ENCODE data around the gene FN1. TPM values are rescaled to one million over a fixed set of nuclear protein-coding genes. Genes with fewer than 3 reads are reported as not detected.

Gene FN1
- total RNA-seq, 1 donor from 2014 or later: 77.7 TPM

- DNase-seq (no peak), ATAC-seq (ENCODE audit: poor library complexity) (no peak)
- intact Hi-C loops (cut with DNase I): no loop called here
These were observed 7.6 kb downstream of the FN1 start for GRCh38 chr2:215428060-215428910.

- DNase-seq (no peak), ATAC-seq (ENCODE audit: poor library complexity) (no peak)
- intact Hi-C loops (cut with DNase I): no loop called here
These were observed 8.3 kb downstream of the FN1 start for GRCh38 chr2:215427585-215427984.

- intact Hi-C loops (cut with DNase I): no loop called here
- DNase-seq (no peak), ATAC-seq (ENCODE audit: poor library complexity) (no peak)
These were observed 10.7 kb downstream of the FN1 start for GRCh38 chr2:215425021-215425782.

GRCh38 chr2:215423928-215424540 is 11.8 kb downstream of the FN1 start:
- intact Hi-C loops (cut with DNase I): no loop called here
- DNase-seq: no peak

GRCh38 chr2:215423234-215423633 is 12.6 kb downstream of the FN1 start:
- ATAC-seq (ENCODE audit: poor library complexity) (no peak), DNase-seq (no peak)
- intact Hi-C loops (cut with DNase I): no loop called here

More at GRCh38 chr2:215423928-215424540, 11.8 kb downstream of the FN1 start:
- ATAC-seq (ENCODE audit: poor library complexity): no peak

- intact Hi-C loops (cut with DNase I): no loop called here
- ATAC-seq (ENCODE audit: poor library complexity): no peak
These were observed 13.2 kb downstream of the FN1 start for GRCh38 chr2:215422676-215423075.

GRCh38 chr2:215421859-215422461 is 13.9 kb downstream of the FN1 start:
- ATAC-seq (ENCODE audit: poor library complexity): no peak
- intact Hi-C loops (cut with DNase I): no loop called here
- no peak for DNase-seq

More at GRCh38 chr2:215422676-215423075, 13.2 kb downstream of the FN1 start:
- DNase-seq: no peak

- intact Hi-C loops (cut with DNase I): no loop called here
- ATAC-seq (ENCODE audit: poor library complexity) (no peak), DNase-seq (no peak)
These were observed 15.4 kb downstream of the FN1 start for GRCh38 chr2:215420471-215420935.

- ATAC-seq (ENCODE audit: poor library complexity) (no peak), DNase-seq (no peak)
- intact Hi-C loops (cut with DNase I): no loop called here
These were observed 15.9 kb downstream of the FN1 start for GRCh38 chr2:215419769-215420470.

GRCh38 chr2:215419113-215419512 is 16.8 kb downstream of the FN1 start:
- no peak for DNase-seq
- intact Hi-C loops (cut with DNase I): no loop called here
- no peak for ATAC-seq (ENCODE audit: poor library complexity)

- no peak for ATAC-seq (ENCODE audit: poor library complexity)
- intact Hi-C loops (cut with DNase I): no loop called here
- DNase-seq: no peak
These were observed 17.6 kb downstream of the FN1 start for GRCh38 chr2:215418064-215418963.

GRCh38 chr2:215417400-215417951 is 18.4 kb downstream of the FN1 start:
- no peak for ATAC-seq (ENCODE audit: poor library complexity)

GRCh38 chr2:215416656-215417055 is 19.2 kb downstream of the FN1 start:
- DNase-seq: no peak
- ATAC-seq (ENCODE audit: poor library complexity): no peak
- intact Hi-C loops (cut with DNase I): no loop called here

More at GRCh38 chr2:215417400-215417951, 18.4 kb downstream of the FN1 start:
- no peak for DNase-seq
- intact Hi-C loops (cut with DNase I): no loop called here

- ATAC-seq (ENCODE audit: poor library complexity) (no peak), DNase-seq (no peak)
- intact Hi-C loops (cut with DNase I): no loop called here
These were observed 19.9 kb downstream of the FN1 start for GRCh38 chr2:215415820-215416577.

GRCh38 chr2:215415218-215415617 is 20.6 kb downstream of the FN1 start:
- intact Hi-C loops (cut with DNase I): no loop called here
- ATAC-seq (ENCODE audit: poor library complexity): no peak
- DNase-seq: no peak

- intact Hi-C loops (cut with DNase I): no loop called here
- ATAC-seq (ENCODE audit: poor library complexity): no peak
- DNase-seq: no peak
These were observed 21.2 kb downstream of the FN1 start for GRCh38 chr2:215414674-215415073.

All from Right ventricle myocardium superior (tissue), 1 donor.